ENCODE results near the gene TEX50.
"Not testable (repeated sequence)": the region's sequence is repeated elsewhere in the genome, so short reads cannot be mapped to it uniquely, and the experiment has no call there.

Gene TEX50

GRCh38 chr1:173635116-173635515, at the start of gene TEX50:
Gene TEX50 (plus strand): TSS chr1:173635338. CDS start chr1:173635522, 184 bp downstream.
- DNase-seq (ENCODE audit: low spot score) = no peak

- no peak for DNase-seq (ENCODE audit: low spot score)
These were observed 44.6 kb upstream of the TEX50 start for GRCh38 chr1:173590557-173590956.

GRCh38 chr1:173591138-173591537, 44.0 kb upstream of the TEX50 start:
- not testable (repeated sequence) for DNase-seq (ENCODE audit: low spot score)

- no peak for DNase-seq (ENCODE audit: low spot score)
These were observed 38.9 kb upstream of the TEX50 start for GRCh38 chr1:173596097-173596825.

- no peak for DNase-seq (ENCODE audit: low spot score)
These were observed 33.5 kb upstream of the TEX50 start for GRCh38 chr1:173601588-173601987.

GRCh38 chr1:173603056-173603591, 32.0 kb upstream of the TEX50 start, which contains the start of gene SLC9C2:
Gene SLC9C2 (minus strand): TSS chr1:173603072. CDS start chr1:173601776, 1,296 bp downstream.
- no peak for DNase-seq (ENCODE audit: low spot score)

- no peak for DNase-seq (ENCODE audit: low spot score)
These were observed 26.5 kb upstream of the TEX50 start for GRCh38 chr1:173608503-173609216.

- DNase-seq (ENCODE audit: low spot score) = not testable (repeated sequence)
These were observed 22.1 kb upstream of the TEX50 start for GRCh38 chr1:173613086-173613485.

- no peak for DNase-seq (ENCODE audit: low spot score)
These were observed 18.3 kb upstream of the TEX50 start for GRCh38 chr1:173616859-173617258.

GRCh38 chr1:173627269-173627668, 7.9 kb upstream of the TEX50 start:
- DNase-seq (ENCODE audit: low spot score) = no peak

GRCh38 chr1:173628888-173629287, 6.2 kb upstream of the TEX50 start:
- no peak for DNase-seq (ENCODE audit: low spot score)

GRCh38 chr1:173637236-173638042, 2.3 kb downstream of the TEX50 start:
- DNase-seq (ENCODE audit: low spot score) = not testable (repeated sequence)

GRCh38 chr1:173638043-173639021, 3.2 kb downstream of the TEX50 start:
- no peak for DNase-seq (ENCODE audit: low spot score)

GRCh38 chr1:173639102-173639501, 4.0 kb downstream of the TEX50 start:
- no peak for DNase-seq (ENCODE audit: low spot score)

GRCh38 chr1:173642450-173643139, 7.5 kb downstream of the TEX50 start:
- DNase-seq (ENCODE audit: low spot score) = not testable (repeated sequence)

GRCh38 chr1:173646656-173647055, 11.5 kb downstream of the TEX50 start:
- no peak for DNase-seq (ENCODE audit: low spot score)

GRCh38 chr1:173648880-173649605, 13.9 kb downstream of the TEX50 start:
- no peak for DNase-seq (ENCODE audit: low spot score)

- DNase-seq (ENCODE audit: low spot score) = no peak
These were observed 25.2 kb downstream of the TEX50 start for GRCh38 chr1:173660306-173660705.

- DNase-seq (ENCODE audit: low spot score) = no peak
These were observed 26.1 kb downstream of the TEX50 start for GRCh38 chr1:173661271-173661670.

GRCh38 chr1:173661763-173662162, 26.6 kb downstream of the TEX50 start:
- DNase-seq (ENCODE audit: low spot score) = no peak
